ENCODE data around the gene UTP14C.

- no peak for TF ChIP-seq CTCF (IDR thresholded peaks at IDR 0.05)
- no peak for TF ChIP-seq EZH2 (IDR thresholded peaks at IDR 0.05)
- no peak for TF ChIP-seq EZH2phosphoT487 (IDR thresholded peaks at IDR 0.05)
Measured at GRCh38 chr13:51977625-51978024, 46.9 kb upstream of the UTP14C start.
